Astrocyte of the spinal cord (primary cell): ENCODE measurements around the gene DIAPH2.

ENCODE experiments used
- DNase-seq: peaks from one replicate; pipeline ENCODE4 v3.0.0; 2011; ENCODE audit warnings: low read depth, low spot score
- H3K4me3 ChIP-seq: 2 replicates; pipeline ENCODE4 v1.5.1; 2011; ENCODE audit warnings: low read depth, mild to moderate bottlenecking, low read length, moderate library complexity
- CTCF ChIP-seq: IDR thresholded peaks from 2 replicates; pipeline ENCODE4 v1.5.1; 2012; ENCODE audit warnings: low read depth, mild to moderate bottlenecking, low read length, inconsistent platforms
- in situ Hi-C: cut with HindIII; loops from 2 replicates; pipeline ENCODE4 v1.10.0; 2017; ENCODE audit warnings: low sequenced_read_pairs

DIAPH2 gene

GRCh38 chrX:97308171-97308570 lies 623.5 kb downstream of the DIAPH2 start:
- no peak for TF ChIP-seq CTCF

GRCh38 chrX:97309487-97310116 lies 625.0 kb downstream of the DIAPH2 start:
- no peak for DNase-seq
- no peak for TF ChIP-seq CTCF
- H3K4me3 ChIP-seq, result no peak overlapping the region
- in situ Hi-C loops, result no loop called here

More at GRCh38 chrX:97308171-97308570, 623.5 kb downstream of the DIAPH2 start:
- no peak for DNase-seq
- in situ Hi-C loops, result no loop called here
- H3K4me3 ChIP-seq, result no peak overlapping the region

GRCh38 chrX:97310373-97310772 lies 625.7 kb downstream of the DIAPH2 start:
- no peak for DNase-seq
- no peak overlapping the region for H3K4me3 ChIP-seq
- TF ChIP-seq CTCF, result no peak
- in situ Hi-C loops, result no loop called here

GRCh38 chrX:97311066-97311778 lies 626.6 kb downstream of the DIAPH2 start:
- H3K4me3 ChIP-seq, result no peak overlapping the region
- in situ Hi-C loops, result no loop called here
- no peak for TF ChIP-seq CTCF
- DNase-seq, result no peak

GRCh38 chrX:97314345-97314744 lies 629.7 kb downstream of the DIAPH2 start:
- DNase-seq, result no peak
- in situ Hi-C loops, result no loop called here
- no peak overlapping the region for H3K4me3 ChIP-seq
- no peak for TF ChIP-seq CTCF

- in situ Hi-C loops, result no loop called here
- no peak for TF ChIP-seq CTCF
- no peak overlapping the region for H3K4me3 ChIP-seq
- DNase-seq, result no peak
These were observed 631.3 kb downstream of the DIAPH2 start for GRCh38 chrX:97315939-97316338.
